ENCODE results near the gene HIP1. TPM values are rescaled to one million over a fixed set of nuclear protein-coding genes. Genes with fewer than 3 reads are reported as not detected.

HIP1 gene
- total RNA-seq, 2 donors from 2014 or later, result 12.2 to 13.6 TPM

DNA sequence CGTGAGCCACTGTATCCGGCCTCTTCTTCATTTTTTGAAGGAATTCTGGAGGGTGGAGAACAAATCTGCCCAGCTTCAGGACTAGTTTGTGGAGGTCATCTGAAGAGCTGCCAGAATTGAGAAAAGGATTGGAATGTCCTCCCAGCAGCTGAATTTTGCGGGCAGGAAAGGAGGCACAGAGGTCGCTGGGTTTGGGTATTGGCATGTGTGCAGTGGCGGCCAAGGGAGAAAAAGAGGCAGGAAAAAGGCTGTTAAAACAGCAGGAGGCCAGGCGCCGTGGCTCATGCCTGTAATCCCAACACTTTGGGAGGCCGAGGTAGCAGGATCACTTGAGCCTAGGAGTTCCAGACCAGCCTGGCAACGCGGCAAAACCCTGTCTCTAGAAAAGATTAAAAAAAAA is 80.4 kb downstream of the HIP1 start:
- TF ChIP-seq, protein P1, sequence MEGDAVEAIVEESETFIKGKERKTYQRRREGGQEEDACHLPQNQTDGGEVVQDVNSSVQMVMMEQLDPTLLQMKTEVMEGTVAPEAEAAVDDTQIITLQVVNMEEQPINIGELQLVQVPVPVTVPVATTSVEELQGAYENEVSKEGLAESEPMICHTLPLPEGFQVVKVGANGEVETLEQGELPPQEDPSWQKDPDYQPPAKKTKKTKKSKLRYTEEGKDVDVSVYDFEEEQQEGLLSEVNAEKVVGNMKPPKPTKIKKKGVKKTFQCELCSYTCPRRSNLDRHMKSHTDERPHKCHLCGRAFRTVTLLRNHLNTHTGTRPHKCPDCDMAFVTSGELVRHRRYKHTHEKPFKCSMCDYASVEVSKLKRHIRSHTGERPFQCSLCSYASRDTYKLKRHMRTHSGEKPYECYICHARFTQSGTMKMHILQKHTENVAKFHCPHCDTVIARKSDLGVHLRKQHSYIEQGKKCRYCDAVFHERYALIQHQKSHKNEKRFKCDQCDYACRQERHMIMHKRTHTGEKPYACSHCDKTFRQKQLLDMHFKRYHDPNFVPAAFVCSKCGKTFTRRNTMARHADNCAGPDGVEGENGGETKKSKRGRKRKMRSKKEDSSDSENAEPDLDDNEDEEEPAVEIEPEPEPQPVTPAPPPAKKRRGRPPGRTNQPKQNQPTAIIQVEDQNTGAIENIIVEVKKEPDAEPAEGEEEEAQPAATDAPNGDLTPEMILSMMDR (IDR thresholded peaks at IDR 0.05), result no peak
- no peaks in the 10 kb centered on the region for H3K27me3 ChIP-seq
- no peak overlapping the region for H3K27ac ChIP-seq
- H3K4me1 ChIP-seq, result no peaks in the 10 kb centered on the region
- H3K9me3 ChIP-seq, result no peaks in the 10 kb centered on the region
- no peaks in the 10 kb centered on the region for H3K36me3 ChIP-seq
- H3K4me3 ChIP-seq, result no peak overlapping the region
- no peak for DNase-seq (ENCODE audit: low spot score)

DNA sequence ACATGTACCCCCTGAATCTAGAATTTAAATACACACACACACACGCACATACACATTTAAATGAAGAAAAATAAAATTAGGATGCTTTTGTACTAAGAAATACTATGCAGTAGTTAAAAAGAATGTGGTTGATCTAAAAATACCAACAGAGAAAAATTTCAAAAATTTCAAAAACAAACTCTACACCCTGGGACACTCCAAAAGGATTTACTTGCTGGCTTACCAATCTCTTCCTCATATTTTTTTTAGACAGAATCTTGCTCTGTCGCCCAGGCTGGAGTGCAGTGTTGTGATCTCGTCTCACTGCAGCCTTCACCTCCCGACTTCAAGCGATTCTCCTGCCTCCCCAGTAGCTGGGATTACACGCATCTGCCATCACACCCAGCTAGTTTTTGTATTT is 80.9 kb downstream of the HIP1 start:
- TF ChIP-seq, protein P1 (IDR thresholded peaks at IDR 0.05), result no peak
- Histone ChIP-seq H3K36me3 (no peaks in the 10 kb centered on the region), H3K4me1 (no peaks in the 10 kb centered on the region), H3K4me3 (no peak overlapping the region), H3K9me3 (no peaks in the 10 kb centered on the region), H3K27me3 (no peaks in the 10 kb centered on the region), H3K27ac (no peak overlapping the region)
- no peak for DNase-seq (ENCODE audit: low spot score)

DNA sequence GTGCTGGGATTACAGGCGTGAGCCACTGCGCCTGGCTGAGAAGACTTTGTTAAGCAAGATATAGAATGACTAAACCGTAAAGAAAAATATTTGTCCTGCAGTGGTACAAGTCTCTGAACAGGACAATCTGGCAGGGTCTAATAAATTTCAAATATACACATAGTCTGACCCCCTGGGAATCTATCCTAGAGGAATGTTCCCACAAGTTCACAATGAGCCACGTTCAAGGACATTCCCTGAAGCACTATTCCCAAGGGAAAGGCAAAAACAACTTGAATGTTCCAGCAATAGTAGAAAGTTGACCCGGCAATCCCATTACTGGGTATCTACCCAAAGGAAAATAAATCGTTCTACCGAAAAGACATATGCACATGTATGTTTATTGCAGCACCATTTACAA is 82.0 kb downstream of the HIP1 start:
- DNase-seq (ENCODE audit: low spot score), result no peak
- no peaks in the 10 kb centered on the region for H3K36me3 ChIP-seq
- no peaks in the 10 kb centered on the region for H3K4me1 ChIP-seq
- H3K9me3 ChIP-seq, result no peaks in the 10 kb centered on the region
- TF ChIP-seq, protein P1 (IDR thresholded peaks at IDR 0.05), result no peak
- no peaks in the 10 kb centered on the region for H3K27me3 ChIP-seq
- H3K27ac ChIP-seq, result no peak overlapping the region
- H3K4me3 ChIP-seq, result no peak overlapping the region

DNA sequence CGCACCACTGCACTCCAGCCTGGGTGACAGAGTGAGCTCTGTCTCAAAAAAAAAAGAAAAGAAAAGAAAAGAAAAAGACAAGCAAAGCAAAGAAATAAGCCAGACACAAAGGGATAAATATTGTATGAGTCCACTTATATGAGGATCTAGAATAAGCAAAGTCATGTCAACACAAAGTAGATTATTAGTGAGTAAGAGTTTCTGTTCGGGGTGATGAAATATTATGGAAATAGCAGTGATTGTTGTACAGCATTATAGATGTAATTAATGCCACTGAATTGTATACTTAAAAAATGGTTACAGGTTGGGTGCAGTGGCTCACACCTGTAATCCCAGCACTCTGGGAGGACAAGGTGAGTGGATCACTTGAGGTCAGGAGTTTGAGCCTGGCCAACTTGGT is 83.2 kb downstream of the HIP1 start:
- H3K4me1 ChIP-seq, result peaks cover 0 to 6% of the 10 kb centered on the region in 2 donors
- TF ChIP-seq, protein P1 (IDR thresholded peaks at IDR 0.05), result no peak
- H3K36me3 ChIP-seq, result no peaks in the 10 kb centered on the region
- DNase-seq (ENCODE audit: low spot score), result no peak
- H3K9me3 ChIP-seq, result no peaks in the 10 kb centered on the region
- H3K27me3 ChIP-seq, result no peaks in the 10 kb centered on the region
- no peak overlapping the region for H3K4me3 ChIP-seq
- H3K27ac ChIP-seq, result no peak overlapping the region

DNA sequence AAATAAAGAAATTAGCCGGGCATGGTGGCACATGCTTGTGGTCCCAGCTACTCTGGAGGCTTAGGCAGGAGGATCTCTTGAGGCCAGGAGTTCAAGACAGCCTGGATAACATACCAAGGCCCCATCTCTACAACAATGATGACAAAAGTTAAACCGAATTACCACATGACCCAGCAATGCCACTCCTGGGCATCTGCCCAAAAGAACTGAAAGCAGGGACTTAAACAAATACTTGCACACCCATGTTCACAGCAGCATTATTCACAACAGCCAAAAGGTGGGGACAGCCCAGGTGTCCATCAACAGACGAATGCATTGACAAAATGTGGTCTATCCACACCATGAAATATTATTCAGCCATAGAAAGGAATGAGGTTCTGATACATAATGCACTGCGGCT is 83.9 kb downstream of the HIP1 start:
- H3K4me1 ChIP-seq, result peaks cover 0 to 13% of the 10 kb centered on the region in 2 donors
- DNase-seq (ENCODE audit: low spot score), result no peak
- TF ChIP-seq, protein P1 (IDR thresholded peaks at IDR 0.05), result no peak
- H3K36me3 ChIP-seq, result no peaks in the 10 kb centered on the region
- H3K4me3 ChIP-seq, result no peak overlapping the region
- no peaks in the 10 kb centered on the region for H3K27me3 ChIP-seq
- H3K9me3 ChIP-seq, result no peaks in the 10 kb centered on the region
- H3K27ac ChIP-seq, result no peak overlapping the region

DNA sequence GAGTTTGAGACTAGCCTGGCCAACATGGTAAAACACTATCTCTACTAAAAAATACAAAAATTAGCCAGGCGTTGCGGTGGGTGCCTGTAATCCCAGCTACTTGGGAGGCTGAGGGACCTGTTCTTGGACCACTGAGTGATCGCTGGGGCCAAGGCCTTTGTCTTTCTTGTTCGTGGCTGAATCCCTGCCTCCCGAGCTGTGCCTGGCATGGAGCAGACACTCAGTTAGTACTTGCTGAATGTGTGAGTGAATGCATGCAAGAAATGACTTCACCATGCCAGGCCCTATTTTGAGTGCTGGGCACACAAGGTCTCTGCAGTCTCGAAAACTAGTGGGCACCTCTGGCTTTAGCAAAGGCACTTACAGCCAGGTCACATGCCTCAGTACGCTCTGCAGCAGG is 85.1 kb downstream of the HIP1 start:
- Histone ChIP-seq H3K36me3 (no peaks in the 10 kb centered on the region), H3K4me3 (no peak overlapping the region), H3K27ac (no peak overlapping the region), H3K4me1 (peaks cover 0 to 21% of the 10 kb centered on the region in 2 donors), H3K9me3 (no peaks in the 10 kb centered on the region), H3K27me3 (no peaks in the 10 kb centered on the region)
- TF ChIP-seq, protein P1 (IDR thresholded peaks at IDR 0.05), result no peak
- no peak for DNase-seq (ENCODE audit: low spot score)
